ENCODE measurements around the gene LIPH.
A peak's percentile ranks its signal among the peaks of the same experiment; 100 is the strongest.

LIPH gene

DNA sequence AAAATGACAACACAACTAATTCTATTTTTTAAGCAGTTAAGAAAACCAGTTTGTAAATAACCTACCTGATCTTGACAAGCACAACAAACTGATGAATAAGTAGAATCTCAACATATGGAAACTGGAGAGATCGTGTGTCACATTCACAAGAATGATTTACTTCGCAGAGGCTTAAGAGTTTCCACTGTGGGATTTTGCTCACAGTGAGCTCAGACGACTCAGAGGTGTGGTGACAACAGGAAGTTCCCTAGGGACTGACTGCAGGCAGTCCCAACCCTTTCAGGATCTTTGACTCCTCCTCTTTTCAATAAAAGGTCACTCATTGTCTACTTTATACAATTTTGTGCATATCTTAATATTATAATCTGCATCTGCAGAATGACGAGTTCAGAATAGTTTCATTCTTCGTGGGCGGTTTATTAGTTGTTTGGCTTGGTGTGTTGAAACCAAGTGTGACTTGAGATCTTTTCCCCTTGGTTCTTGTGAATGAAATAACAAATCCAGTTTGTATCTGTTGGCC is at the start of gene LIPH:
LIPH (minus strand) TSS at position 231 of the 520 bp plus-strand sequence; CDS start at position 114, 117 bp downstream.
- TF ChIP-seq CTCF (conservative IDR thresholded peaks at IDR 0.05) (no peak), ZFX (IDR thresholded peaks at IDR 0.05) (no peak)
- no peak within 1 kb of the TSS for H3K27ac ChIP-seq

DNA sequence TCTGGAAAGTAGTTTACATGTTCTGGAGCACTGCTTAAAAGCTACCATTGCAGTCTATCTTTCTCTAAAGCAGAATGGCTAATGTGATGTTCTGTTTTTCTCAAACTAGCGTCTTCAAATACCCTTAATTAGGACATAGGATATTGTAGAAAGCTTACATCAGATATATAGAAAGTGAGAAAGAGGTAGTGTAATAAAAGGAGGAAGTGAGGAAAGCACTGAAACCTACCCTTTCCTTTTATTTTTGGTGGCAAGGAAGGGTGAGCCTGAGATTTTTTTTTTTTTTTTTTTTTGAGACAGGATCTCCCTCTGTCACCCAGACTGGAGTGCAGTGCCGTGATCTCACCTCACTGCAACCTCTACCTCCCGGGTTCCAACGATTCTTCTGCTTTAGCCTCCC is 43.1 kb upstream of the LIPH start:
- no peak overlapping the region for H3K27ac ChIP-seq
- no peak for TF ChIP-seq ZFX (IDR thresholded peaks at IDR 0.05)
- no peak for TF ChIP-seq CTCF (conservative IDR thresholded peaks at IDR 0.05)

DNA sequence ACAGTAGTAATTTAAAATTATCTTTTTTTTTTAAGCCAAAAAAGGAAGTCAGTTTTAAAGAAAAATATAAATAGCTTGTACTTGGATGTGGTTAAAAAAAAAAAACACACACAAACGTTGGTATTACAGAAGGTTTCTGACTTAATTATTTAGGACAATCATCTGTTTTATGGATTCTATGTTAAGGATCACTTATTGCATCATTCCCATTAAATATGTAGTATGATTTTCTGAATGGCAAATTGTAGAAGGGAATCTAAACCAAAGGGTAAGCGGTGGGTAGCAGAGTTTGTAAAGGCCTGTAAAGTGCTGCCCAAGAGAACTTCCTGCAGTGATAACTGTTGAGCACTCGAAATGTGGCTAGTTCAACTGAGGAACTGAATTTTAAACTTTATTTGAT is 41.7 kb upstream of the LIPH start:
- TF ChIP-seq ZFX (IDR thresholded peaks at IDR 0.05): no peak
- no peak for TF ChIP-seq CTCF (conservative IDR thresholded peaks at IDR 0.05)

DNA sequence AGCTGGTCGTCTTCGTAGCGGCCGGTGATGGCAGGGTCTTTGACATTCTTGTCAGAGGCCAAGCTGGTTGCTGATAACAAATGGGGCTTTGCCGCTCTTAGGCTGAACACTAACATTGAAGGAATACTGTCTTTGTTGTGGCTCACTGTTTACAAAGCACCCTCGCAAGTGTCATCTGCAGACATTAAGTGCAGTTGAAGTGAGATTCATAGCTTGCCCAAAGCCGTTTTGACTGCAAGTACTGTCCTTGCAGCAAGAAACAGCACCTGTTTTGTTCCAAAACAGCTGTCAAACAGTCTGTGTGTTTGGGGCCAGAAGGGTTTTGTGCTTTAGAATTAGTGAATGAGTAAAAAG is 34.3 kb upstream of the LIPH start:
- no peak for TF ChIP-seq CTCF (conservative IDR thresholded peaks at IDR 0.05)
- no peak; the same call in 1 of the 2 replicates for TF ChIP-seq ZFX (IDR thresholded peaks at IDR 0.05)
- peak overlapping the region; percentile 86 for H3K27ac ChIP-seq

More for the DNA sequence above, 41.7 kb upstream of the LIPH start:
- H3K27ac ChIP-seq: no peak overlapping the region

GRCh38 chr3:185585859-185586685 is 33.7 kb upstream of the LIPH start, which contains the start of gene SENP2:
SENP2 (plus strand) TSS chr3:185586295; CDS start chr3:185586414, 119 bp downstream.
- peak within 1 kb of the TSS; percentile 86 for H3K27ac ChIP-seq
- TF ChIP-seq CTCF (conservative IDR thresholded peaks at IDR 0.05) (no peak), ZFX (IDR thresholded peaks at IDR 0.05) (peak; percentile 52; the same call in 1 of the 2 replicates)

- TF ChIP-seq CTCF (conservative IDR thresholded peaks at IDR 0.05) (no peak), ZFX (IDR thresholded peaks at IDR 0.05) (no peak)
- H3K27ac ChIP-seq: peak overlapping the region; percentile 86
These were observed 33.1 kb upstream of the LIPH start for GRCh38 chr3:185585518-185585858.

GRCh38 chr3:185584686-185585085 is 32.3 kb upstream of the LIPH start:
- H3K27ac ChIP-seq: peak overlapping the region; percentile 86; the same call in 1 of the 2 replicates
- TF ChIP-seq ZFX (IDR thresholded peaks at IDR 0.05): no peak
- TF ChIP-seq CTCF (conservative IDR thresholded peaks at IDR 0.05): no peak
